ENCODE results near the gene P2RX2. TPM values are rescaled to one million over a fixed set of nuclear protein-coding genes. Genes with fewer than 3 reads are reported as not detected.

The P2RX2 gene
- total and polyA plus RNA-seq, 4 donors = not detected

- Histone ChIP-seq H3K27ac (ENCODE audit: low read depth in 1 of 2, low read length in 2 of 2) (no peak overlapping the region), H3K4me3 (ENCODE audit: low read depth in 1 of 3, low read length in 3 of 3) (no peak overlapping the region), H3K9ac (ENCODE audit: low read depth in 1 of 2, low read length in 2 of 2) (no peak overlapping the region), H3K27me3 (ENCODE audit: control insufficient read depth in 4 of 4, insufficient read depth in 4 of 4, low read length in 3 of 4) (no peaks in the 10 kb centered on the region), H3K36me3 (ENCODE audit: control insufficient read depth in 4 of 4, insufficient read depth in 3 of 4, low read depth in 1 of 4, low read length in 3 of 4) (no peaks in the 10 kb centered on the region), H3K9me3 (ENCODE audit: control insufficient read depth in 4 of 4, low read length in 3 of 4) (no peaks in the 10 kb centered on the region), H3K4me1 (ENCODE audit: control insufficient read depth in 4 of 4, insufficient read depth in 4 of 4, low read length in 3 of 4) (peaks cover 0 to 8% (median 3%) of the 10 kb centered on the region in 4 donors)
- WGBS = 87% methylated on average over 21 of the region's 21 CpGs
- TF ChIP-seq NR2F2 (IDR thresholded peaks at IDR 0.05) (no peak), FOXA1 (IDR thresholded peaks at IDR 0.05) (no peak), YY1 (IDR thresholded peaks at IDR 0.05) (no peak), GABPA (IDR thresholded peaks at IDR 0.05 in 1 of 2, conservative IDR thresholded peaks at IDR 0.05 in 1 of 2) (no peak), TAF1 (conservative IDR thresholded peaks at IDR 0.05) (no peak)
- TF ChIP-seq, protein P1, sequence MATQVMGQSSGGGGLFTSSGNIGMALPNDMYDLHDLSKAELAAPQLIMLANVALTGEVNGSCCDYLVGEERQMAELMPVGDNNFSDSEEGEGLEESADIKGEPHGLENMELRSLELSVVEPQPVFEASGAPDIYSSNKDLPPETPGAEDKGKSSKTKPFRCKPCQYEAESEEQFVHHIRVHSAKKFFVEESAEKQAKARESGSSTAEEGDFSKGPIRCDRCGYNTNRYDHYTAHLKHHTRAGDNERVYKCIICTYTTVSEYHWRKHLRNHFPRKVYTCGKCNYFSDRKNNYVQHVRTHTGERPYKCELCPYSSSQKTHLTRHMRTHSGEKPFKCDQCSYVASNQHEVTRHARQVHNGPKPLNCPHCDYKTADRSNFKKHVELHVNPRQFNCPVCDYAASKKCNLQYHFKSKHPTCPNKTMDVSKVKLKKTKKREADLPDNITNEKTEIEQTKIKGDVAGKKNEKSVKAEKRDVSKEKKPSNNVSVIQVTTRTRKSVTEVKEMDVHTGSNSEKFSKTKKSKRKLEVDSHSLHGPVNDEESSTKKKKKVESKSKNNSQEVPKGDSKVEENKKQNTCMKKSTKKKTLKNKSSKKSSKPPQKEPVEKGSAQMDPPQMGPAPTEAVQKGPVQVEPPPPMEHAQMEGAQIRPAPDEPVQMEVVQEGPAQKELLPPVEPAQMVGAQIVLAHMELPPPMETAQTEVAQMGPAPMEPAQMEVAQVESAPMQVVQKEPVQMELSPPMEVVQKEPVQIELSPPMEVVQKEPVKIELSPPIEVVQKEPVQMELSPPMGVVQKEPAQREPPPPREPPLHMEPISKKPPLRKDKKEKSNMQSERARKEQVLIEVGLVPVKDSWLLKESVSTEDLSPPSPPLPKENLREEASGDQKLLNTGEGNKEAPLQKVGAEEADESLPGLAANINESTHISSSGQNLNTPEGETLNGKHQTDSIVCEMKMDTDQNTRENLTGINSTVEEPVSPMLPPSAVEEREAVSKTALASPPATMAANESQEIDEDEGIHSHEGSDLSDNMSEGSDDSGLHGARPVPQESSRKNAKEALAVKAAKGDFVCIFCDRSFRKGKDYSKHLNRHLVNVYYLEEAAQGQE (IDR thresholded peaks at IDR 0.05) = no peak
- no peak for DNase-seq (ENCODE audit: low spot score)
These were observed 25.5 kb upstream of the P2RX2 start for GRCh38 chr12:132593071-132593470.

- Histone ChIP-seq H3K27me3 (ENCODE audit: control insufficient read depth in 4 of 4, insufficient read depth in 4 of 4, low read length in 3 of 4) (no peaks in the 10 kb centered on the region), H3K4me3 (ENCODE audit: low read depth in 1 of 3, low read length in 3 of 3) (no peak overlapping the region), H3K9ac (ENCODE audit: low read depth in 1 of 2, low read length in 2 of 2) (no peak overlapping the region), H3K27ac (ENCODE audit: low read depth in 1 of 2, low read length in 2 of 2) (no peak overlapping the region), H3K9me3 (ENCODE audit: control insufficient read depth in 4 of 4, low read length in 3 of 4) (no peaks in the 10 kb centered on the region), H3K36me3 (ENCODE audit: control insufficient read depth in 4 of 4, insufficient read depth in 3 of 4, low read depth in 1 of 4, low read length in 3 of 4) (no peaks in the 10 kb centered on the region), H3K4me1 (ENCODE audit: control insufficient read depth in 4 of 4, insufficient read depth in 4 of 4, low read length in 3 of 4) (peaks cover 0 to 6% (median 2%) of the 10 kb centered on the region in 4 donors)
- 74% methylated on average over 18 of the region's 18 CpGs for WGBS
- TF ChIP-seq RAD21 (IDR thresholded peaks at IDR 0.05) = no peak
- no peak for TF ChIP-seq SP1 (IDR thresholded peaks at IDR 0.05)
- TF ChIP-seq NR2F2 (IDR thresholded peaks at IDR 0.05) = no peak
- no peak for TF ChIP-seq FOXA1 (IDR thresholded peaks at IDR 0.05)
- TF ChIP-seq ZBTB33 (IDR thresholded peaks at IDR 0.05) = no peak
- no peak for TF ChIP-seq JUND (IDR thresholded peaks at IDR 0.05)
- no peak for TF ChIP-seq EGR1 (IDR thresholded peaks at IDR 0.05; ENCODE audit: low read depth in 2 of 2)
- TF ChIP-seq RXRA (IDR thresholded peaks at IDR 0.05) = no peak
- no peak for TF ChIP-seq HNF4A (conservative IDR thresholded peaks at IDR 0.05)
- TF ChIP-seq HNF4G (IDR thresholded peaks at IDR 0.05) = no peak
- TF ChIP-seq CTCF (IDR thresholded peaks at IDR 0.05; ENCODE audit: low read depth, low read length, missing input control) = no peak
- TF ChIP-seq YY1 (IDR thresholded peaks at IDR 0.05) = no peak
- no peak for DNase-seq (ENCODE audit: low spot score)
These were observed 25.1 kb upstream of the P2RX2 start for GRCh38 chr12:132593521-132593920.

Measured in liver (tissue), 9 donors.